GM21367 (cell line): Measurements from ENCODE around the gene POU2F3.

Experiments
- ATAC-seq: cut with Tn5 transposase; IDR thresholded peaks from one replicate; pipeline ENCODE4 v1.9.1; 2021; ENCODE audit not compliant: unreplicated experiment

The POU2F3 gene

GRCh38 chr11:120239713-120240640, at the start of gene POU2F3:
Gene POU2F3, plus strand, starts transcription at chr11:120240140. Its CDS starts 204 bp downstream, at chr11:120240344.
- ATAC-seq, result no peak

GRCh38 chr11:120191058-120191457, 48.9 kb upstream of the POU2F3 start:
- no peak for ATAC-seq

GRCh38 chr11:120192831-120193625, 46.9 kb upstream of the POU2F3 start:
- no peak for ATAC-seq

- ATAC-seq, result no peak
Observed at GRCh38 chr11:120194166-120194565, 45.8 kb upstream of the POU2F3 start.

GRCh38 chr11:120195601-120196320, 44.2 kb upstream of the POU2F3 start:
- no peak for ATAC-seq

- ATAC-seq, result no peak
Observed at GRCh38 chr11:120196826-120197225, 43.1 kb upstream of the POU2F3 start.

- ATAC-seq, result no peak
Observed at GRCh38 chr11:120197251-120197891, 42.6 kb upstream of the POU2F3 start.

- ATAC-seq, result no peak
Observed at GRCh38 chr11:120197977-120198376, 42.0 kb upstream of the POU2F3 start.

- ATAC-seq, result no peak
Observed at GRCh38 chr11:120198403-120198786, 41.5 kb upstream of the POU2F3 start.

- no peak for ATAC-seq
Observed at GRCh38 chr11:120198787-120199469, 41.0 kb upstream of the POU2F3 start.

- ATAC-seq, result no peak
Observed at GRCh38 chr11:120199613-120200012, 40.3 kb upstream of the POU2F3 start.

- ATAC-seq, result no peak
Observed at GRCh38 chr11:120200677-120201076, 39.3 kb upstream of the POU2F3 start.

- ATAC-seq, result no peak
Observed at GRCh38 chr11:120201653-120202052, 38.3 kb upstream of the POU2F3 start.

- ATAC-seq, result no peak
Observed at GRCh38 chr11:120203626-120204025, 36.3 kb upstream of the POU2F3 start.

GRCh38 chr11:120205596-120206161, 34.3 kb upstream of the POU2F3 start:
- no peak for ATAC-seq

GRCh38 chr11:120207512-120207911, 32.4 kb upstream of the POU2F3 start:
- no peak for ATAC-seq

- no peak for ATAC-seq
Observed at GRCh38 chr11:120208001-120208441, 31.9 kb upstream of the POU2F3 start.

GRCh38 chr11:120208777-120209176, 31.2 kb upstream of the POU2F3 start:
- no peak for ATAC-seq

- ATAC-seq, result no peak
Observed at GRCh38 chr11:120209746-120210625, 30.0 kb upstream of the POU2F3 start.
